GM18520 (cell line): ENCODE measurements around the gene MALAT1.
"Not testable (repeated sequence)": the region's sequence is repeated elsewhere in the genome, so short reads cannot be mapped to it uniquely, and the experiment has no call there.

Source experiments
- ATAC-seq: cut with Tn5 transposase; IDR thresholded peaks from one replicate; pipeline ENCODE4 v1.9.1; 2021; ENCODE audit not compliant: unreplicated experiment

MALAT1 gene

DNA sequence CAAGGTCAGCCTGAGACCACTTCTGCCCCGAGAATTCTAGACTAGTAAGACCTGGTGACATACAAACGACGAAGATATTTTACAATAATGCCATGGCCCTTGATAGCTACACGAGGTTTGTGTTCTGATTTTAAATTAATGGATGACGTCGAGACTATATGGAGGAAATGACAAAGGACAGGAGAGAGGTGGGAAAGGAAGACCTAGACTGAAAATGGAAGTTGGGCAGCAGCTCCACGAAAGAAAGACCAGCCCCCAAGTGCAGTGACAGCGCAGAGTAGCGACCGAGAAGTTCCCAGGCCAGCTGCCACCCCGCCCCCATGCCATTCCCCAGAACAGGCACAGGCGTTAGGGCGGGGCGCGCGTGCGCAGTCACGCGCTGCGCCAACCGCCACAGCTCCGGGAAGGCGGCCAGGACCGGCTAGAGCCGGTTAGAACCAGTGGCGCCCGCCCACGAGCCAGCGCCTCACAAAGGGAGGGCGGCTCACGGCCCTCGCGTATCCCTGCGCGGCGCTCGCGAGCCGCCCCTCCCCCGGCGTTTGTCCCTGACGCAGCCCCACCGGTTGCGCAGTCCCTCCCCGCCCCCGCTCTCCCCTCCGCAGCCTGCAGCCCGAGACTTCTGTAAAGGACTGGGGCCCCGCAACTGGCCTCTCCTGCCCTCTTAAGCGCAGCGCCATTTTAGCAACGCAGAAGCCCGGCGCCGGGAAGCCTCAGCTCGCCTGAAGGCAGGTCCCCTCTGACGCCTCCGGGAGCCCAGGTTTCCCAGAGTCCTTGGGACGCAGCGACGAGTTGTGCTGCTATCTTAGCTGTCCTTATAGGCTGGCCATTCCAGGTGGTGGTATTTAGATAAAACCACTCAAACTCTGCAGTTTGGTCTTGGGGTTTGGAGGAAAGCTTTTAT, 1.5 kb upstream of the MALAT1 start:
- ATAC-seq = peak; percentile 42

DNA sequence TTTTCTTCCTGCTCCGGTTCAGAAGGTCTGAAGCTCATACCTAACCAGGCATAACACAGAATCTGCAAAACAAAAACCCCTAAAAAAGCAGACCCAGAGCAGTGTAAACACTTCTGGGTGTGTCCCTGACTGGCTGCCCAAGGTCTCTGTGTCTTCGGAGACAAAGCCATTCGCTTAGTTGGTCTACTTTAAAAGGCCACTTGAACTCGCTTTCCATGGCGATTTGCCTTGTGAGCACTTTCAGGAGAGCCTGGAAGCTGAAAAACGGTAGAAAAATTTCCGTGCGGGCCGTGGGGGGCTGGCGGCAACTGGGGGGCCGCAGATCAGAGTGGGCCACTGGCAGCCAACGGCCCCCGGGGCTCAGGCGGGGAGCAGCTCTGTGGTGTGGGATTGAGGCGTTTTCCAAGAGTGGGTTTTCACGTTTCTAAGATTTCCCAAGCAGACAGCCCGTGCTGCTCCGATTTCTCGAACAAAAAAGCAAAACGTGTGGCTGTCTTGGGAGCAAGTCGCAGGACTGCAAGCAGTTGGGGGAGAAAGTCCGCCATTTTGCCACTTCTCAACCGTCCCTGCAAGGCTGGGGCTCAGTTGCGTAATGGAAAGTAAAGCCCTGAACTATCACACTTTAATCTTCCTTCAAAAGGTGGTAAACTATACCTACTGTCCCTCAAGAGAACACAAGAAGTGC, 661 bp upstream of the MALAT1 start:
- ATAC-seq = no peak

DNA sequence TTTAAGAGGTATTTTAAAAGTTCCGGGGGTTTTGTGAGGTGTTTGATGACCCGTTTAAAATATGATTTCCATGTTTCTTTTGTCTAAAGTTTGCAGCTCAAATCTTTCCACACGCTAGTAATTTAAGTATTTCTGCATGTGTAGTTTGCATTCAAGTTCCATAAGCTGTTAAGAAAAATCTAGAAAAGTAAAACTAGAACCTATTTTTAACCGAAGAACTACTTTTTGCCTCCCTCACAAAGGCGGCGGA, 193 bp upstream of the MALAT1 start:
- ATAC-seq = no peak

DNA sequence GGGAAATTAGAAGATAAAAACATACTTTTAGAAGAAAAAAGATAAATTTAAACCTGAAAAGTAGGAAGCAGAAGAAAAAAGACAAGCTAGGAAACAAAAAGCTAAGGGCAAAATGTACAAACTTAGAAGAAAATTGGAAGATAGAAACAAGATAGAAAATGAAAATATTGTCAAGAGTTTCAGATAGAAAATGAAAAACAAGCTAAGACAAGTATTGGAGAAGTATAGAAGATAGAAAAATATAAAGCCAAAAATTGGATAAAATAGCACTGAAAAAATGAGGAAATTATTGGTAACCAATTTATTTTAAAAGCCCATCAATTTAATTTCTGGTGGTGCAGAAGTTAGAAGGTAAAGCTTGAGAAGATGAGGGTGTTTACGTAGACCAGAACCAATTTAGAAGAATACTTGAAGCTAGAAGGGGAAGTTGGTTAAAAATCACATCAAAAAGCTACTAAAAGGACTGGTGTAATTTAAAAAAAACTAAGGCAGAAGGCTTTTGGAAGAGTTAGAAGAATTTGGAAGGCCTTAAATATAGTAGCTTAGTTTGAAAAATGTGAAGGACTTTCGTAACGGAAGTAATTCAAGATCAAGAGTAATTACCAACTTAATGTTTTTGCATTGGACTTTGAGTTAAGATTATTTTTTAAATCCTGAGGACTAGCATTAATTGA, 1.0 kb downstream of the MALAT1 start:
- ATAC-seq = no peak

DNA sequence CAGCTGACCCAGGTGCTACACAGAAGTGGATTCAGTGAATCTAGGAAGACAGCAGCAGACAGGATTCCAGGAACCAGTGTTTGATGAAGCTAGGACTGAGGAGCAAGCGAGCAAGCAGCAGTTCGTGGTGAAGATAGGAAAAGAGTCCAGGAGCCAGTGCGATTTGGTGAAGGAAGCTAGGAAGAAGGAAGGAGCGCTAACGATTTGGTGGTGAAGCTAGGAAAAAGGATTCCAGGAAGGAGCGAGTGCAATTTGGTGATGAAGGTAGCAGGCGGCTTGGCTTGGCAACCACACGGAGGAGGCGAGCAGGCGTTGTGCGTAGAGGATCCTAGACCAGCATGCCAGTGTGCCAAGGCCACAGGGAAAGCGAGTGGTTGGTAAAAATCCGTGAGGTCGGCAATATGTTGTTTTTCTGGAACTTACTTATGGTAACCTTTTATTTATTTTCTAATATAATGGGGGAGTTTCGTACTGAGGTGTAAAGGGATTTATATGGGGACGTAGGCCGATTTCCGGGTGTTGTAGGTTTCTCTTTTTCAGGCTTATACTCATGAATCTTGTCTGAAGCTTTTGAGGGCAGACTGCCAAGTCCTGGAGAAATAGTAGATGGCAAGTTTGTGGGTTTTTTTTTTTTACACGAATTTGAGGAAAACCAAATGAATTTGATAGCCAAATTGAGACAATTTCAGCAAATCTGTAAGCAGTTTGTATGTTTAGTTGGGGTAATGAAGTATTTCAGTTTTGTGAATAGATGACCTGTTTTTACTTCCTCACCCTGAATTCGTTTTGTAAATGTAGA, 1.7 kb downstream of the MALAT1 start:
- no peak for ATAC-seq

DNA sequence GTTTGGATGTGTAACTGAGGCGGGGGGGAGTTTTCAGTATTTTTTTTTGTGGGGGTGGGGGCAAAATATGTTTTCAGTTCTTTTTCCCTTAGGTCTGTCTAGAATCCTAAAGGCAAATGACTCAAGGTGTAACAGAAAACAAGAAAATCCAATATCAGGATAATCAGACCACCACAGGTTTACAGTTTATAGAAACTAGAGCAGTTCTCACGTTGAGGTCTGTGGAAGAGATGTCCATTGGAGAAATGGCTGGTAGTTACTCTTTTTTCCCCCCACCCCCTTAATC, 2.3 kb downstream of the MALAT1 start:
- no peak for ATAC-seq

DNA sequence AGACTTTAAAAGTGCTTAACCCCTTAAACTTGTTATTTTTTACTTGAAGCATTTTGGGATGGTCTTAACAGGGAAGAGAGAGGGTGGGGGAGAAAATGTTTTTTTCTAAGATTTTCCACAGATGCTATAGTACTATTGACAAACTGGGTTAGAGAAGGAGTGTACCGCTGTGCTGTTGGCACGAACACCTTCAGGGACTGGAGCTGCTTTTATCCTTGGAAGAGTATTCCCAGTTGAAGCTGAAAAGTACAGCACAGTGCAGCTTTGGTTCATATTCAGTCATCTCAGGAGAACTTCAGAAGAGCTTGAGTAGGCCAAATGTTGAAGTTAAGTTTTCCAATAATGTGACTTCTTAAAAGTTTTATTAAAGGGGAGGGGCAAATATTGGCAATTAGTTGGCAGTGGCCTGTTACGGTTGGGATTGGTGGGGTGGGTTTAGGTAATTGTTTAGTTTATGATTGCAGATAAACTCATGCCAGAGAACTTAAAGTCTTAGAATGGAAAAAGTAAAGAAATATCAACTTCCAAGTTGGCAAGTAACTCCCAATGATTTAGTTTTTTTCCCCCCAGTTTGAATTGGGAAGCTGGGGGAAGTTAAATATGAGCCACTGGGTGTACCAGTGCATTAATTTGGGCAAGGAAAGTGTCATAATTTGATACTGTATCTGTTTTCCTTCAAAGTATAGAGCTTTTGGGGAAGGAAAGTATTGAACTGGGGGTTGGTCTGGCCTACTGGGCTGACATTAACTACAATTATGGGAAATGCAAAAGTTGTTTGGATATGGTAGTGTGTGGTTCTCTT, 2.8 kb downstream of the MALAT1 start:
- no peak for ATAC-seq

DNA sequence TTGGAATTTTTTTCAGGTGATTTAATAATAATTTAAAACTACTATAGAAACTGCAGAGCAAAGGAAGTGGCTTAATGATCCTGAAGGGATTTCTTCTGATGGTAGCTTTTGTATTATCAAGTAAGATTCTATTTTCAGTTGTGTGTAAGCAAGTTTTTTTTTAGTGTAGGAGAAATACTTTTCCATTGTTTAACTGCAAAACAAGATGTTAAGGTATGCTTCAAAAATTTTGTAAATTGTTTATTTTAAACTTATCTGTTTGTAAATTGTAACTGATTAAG, 3.4 kb downstream of the MALAT1 start:
- ATAC-seq = no peak

DNA sequence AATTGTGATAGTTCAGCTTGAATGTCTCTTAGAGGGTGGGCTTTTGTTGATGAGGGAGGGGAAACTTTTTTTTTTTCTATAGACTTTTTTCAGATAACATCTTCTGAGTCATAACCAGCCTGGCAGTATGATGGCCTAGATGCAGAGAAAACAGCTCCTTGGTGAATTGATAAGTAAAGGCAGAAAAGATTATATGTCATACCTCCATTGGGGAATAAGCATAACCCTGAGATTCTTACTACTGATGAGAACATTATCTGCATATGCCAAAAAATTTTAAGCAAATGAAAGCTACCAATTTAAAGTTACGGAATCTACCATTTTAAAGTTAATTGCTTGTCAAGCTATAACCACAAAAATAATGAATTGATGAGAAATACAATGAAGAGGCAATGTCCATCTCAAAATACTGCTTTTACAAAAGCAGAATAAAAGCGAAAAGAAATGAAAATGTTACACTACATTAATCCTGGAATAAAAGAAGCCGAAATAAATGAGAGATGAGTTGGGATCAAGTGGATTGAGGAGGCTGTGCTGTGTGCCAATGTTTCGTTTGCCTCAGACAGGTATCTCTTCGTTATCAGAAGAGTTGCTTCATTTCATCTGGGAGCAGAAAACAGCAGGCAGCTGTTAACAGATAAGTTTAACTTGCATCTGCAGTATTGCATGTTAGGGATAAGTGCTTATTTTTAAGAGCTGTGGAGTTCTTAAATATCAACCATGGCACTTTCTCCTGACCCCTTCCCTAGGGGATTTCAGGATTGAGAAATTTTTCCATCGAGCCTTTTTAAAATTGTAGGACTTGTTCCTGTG, 3.9 kb downstream of the MALAT1 start:
- ATAC-seq = no peak

DNA sequence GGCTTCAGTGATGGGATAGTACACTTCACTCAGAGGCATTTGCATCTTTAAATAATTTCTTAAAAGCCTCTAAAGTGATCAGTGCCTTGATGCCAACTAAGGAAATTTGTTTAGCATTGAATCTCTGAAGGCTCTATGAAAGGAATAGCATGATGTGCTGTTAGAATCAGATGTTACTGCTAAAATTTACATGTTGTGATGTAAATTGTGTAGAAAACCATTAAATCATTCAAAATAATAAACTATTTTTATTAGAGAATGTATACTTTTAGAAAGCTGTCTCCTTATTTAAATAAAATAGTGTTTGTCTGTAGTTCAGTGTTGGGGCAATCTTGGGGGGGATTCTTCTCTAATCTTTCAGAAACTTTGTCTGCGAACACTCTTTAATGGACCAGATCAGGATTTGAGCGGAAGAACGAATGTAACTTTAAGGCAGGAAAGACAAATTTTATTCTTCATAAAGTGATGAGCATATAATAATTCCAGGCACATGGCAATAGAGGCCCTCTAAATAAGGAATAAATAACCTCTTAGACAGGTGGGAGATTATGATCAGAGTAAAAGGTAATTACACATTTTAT, 4.6 kb downstream of the MALAT1 start:
- no peak for ATAC-seq

DNA sequence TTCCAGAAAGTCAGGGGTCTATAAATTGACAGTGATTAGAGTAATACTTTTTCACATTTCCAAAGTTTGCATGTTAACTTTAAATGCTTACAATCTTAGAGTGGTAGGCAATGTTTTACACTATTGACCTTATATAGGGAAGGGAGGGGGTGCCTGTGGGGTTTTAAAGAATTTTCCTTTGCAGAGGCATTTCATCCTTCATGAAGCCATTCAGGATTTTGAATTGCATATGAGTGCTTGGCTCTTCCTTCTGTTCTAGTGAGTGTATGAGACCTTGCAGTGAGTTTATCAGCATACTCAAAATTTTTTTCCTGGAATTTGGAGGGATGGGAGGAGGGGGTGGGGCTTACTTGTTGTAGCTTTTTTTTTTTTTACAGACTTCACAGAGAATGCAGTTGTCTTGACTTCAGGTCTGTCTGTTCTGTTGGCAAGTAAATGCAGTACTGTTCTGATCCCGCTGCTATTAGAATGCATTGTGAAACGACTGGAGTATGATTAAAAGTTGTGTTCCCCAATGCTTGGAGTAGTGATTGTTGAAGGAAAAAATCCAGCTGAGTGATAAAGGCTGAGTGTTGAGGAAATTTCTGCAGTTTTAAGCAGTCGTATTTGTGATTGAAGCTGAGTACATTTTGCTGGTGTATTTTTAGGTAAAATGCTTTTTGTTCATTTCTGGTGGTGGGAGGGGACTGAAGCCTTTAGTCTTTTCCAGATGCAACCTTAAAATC, 5.3 kb downstream of the MALAT1 start:
- no peak for ATAC-seq

DNA sequence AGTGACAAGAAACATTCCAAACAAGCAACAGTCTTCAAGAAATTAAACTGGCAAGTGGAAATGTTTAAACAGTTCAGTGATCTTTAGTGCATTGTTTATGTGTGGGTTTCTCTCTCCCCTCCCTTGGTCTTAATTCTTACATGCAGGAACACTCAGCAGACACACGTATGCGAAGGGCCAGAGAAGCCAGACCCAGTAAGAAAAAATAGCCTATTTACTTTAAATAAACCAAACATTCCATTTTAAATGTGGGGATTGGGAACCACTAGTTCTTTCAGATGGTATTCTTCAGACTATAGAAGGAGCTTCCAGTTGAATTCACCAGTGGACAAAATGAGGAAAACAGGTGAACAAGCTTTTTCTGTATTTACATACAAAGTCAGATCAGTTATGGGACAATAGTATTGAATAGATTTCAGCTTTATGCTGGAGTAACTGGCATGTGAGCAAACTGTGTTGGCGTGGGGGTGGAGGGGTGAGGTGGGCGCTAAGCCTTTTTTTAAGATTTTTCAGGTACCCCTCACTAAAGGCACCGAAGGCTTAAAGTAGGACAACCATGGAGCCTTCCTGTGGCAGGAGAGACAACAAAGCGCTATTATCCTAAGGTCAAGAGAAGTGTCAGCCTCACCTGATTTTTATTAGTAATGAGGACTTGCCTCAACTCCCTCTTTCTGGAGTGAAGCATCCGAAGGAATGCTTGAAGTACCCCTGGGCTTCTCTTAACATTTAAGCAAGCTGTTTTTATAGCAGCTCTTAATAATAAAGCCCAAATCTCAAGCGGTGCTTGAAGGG, 6.0 kb downstream of the MALAT1 start:
- no peak for ATAC-seq

DNA sequence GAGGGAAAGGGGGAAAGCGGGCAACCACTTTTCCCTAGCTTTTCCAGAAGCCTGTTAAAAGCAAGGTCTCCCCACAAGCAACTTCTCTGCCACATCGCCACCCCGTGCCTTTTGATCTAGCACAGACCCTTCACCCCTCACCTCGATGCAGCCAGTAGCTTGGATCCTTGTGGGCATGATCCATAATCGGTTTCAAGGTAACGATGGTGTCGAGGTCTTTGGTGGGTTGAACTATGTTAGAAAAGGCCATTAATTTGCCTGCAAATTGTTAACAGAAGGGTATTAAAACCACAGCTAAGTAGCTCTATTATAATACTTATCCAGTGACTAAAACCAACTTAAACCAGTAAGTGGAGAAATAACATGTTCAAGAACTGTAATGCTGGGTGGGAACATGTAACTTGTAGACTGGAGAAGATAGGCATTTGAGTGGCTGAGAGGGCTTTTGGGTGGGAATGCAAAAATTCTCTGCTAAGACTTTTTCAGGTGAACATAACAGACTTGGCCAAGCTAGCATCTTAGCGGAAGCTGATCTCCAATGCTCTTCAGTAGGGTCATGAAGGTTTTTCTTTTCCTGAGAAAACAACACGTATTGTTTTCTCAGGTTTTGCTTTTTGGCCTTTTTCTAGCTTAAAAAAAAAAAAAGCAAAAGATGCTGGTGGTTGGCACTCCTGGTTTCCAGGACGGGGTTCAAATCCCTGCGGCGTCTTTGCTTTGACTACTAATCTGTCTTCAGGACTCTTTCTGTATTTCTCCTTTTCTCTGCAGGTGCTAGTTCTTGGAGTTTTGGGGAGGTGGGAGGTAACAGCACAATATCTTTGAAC, 6.8 kb downstream of the MALAT1 start:
- no peak for ATAC-seq

DNA sequence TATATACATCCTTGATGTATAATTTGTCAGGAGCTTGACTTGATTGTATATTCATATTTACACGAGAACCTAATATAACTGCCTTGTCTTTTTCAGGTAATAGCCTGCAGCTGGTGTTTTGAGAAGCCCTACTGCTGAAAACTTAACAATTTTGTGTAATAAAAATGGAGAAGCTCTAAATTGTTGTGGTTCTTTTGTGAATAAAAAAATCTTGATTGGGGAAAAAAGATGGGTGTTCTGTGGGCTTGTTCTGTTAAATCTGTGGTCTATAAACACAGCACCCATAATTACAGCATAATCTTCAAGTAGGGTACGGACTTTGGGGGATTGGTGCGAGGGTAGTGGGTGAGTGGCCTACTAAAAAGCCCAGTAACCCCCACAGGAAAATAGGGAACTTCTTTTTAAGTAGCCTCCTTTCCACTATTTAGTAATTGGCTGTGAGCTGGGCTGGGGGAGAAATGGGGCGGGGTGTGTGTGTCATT, 7.5 kb downstream of the MALAT1 start:
- ATAC-seq = peak; percentile 1

DNA sequence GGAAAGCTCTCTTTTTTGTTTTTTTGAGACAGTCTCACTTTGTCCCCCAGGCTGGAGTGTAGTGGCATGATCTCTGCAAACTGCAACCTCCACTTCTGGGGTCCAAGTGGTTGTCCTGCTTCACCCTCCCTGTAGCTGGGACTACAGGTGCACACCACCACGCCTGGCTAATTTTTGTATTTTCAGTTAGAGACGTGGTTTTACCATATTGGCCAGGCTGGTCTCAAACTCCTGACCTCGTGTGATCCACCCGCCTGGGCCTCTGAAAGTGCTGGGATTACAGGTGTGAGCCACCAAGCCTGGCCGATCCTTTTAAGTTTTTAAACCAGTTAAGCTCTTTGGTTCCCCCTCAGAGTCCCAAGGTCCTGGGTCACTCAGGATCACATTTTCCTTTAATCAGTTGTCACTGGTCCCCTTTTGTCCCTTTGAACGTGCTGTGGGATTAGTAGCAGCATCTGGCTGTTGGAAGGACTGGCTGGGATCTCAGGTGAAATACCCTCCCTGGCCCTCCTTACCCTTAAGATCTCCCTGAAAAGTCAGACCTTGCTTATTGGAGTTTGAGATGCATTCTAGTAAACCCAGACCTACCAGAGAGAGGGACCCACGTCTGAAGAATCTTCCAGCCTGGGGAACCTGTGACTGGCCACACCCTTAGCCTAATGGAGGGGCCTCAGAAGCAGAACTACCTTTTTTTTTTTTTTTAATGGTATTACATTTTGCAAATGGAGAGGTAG, 8.1 kb downstream of the MALAT1 start:
- ATAC-seq = peak; percentile 2

DNA sequence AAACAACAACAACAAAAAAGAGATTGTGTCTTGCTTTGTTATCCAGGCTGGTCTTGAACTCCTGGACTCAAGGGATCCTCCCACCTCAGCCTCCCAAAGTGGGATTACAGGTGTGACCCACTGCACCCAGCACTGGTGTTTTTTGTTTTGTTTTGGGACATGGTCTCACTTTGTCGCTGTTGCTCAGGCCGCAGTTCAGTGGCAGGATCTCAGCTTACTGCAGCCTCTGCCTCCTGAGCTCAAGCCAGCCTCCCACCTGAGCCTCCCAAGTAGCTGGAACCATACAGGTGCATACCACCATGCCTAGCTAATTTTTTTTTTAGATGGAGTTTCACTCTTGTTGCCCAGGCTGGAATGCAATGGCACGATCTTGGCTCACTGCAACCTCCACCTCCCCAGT, 13.5 kb downstream of the MALAT1 start:
- ATAC-seq = not testable (repeated sequence)
